Measurements from ENCODE around the gene BSG.
A peak's percentile ranks its signal among the peaks of the same experiment; 100 is the strongest.

The BSG gene

GRCh38 chr19:608155-609003, 36.0 kb downstream of the BSG start:
- Histone ChIP-seq H4K20me1 (ENCODE audit: control insufficient read depth, insufficient read depth, low read depth, low read length) (no peaks in the 10 kb centered on the region), H3K9me2 (replicated peaks; ENCODE audit: control insufficient read depth, low read length) (no peaks in the 10 kb centered on the region), H3K79me2 (ENCODE audit: control insufficient read depth, low read length) (no peaks in the 10 kb centered on the region), H3K4me3 (ENCODE audit: low read length) (no peak overlapping the region), H3K4me2 (ENCODE audit: low read length) (no peak overlapping the region), H3K27me3 (ENCODE audit: control insufficient read depth, low read length) (no peaks in the 10 kb centered on the region), H3F3A (ENCODE audit: control insufficient read depth, insufficient read depth) (no peaks in the 10 kb centered on the region; the same call in 1 of the 2 replicates), H3K27ac (ENCODE audit: low read depth, low read length) (no peak overlapping the region), H3K9me3 (ENCODE audit: control insufficient read depth, insufficient read depth, low read length) (no peaks in the 10 kb centered on the region), H3K4me1 (ENCODE audit: control insufficient read depth, low read length) (peaks cover 14% of the 10 kb centered on the region), H3K36me3 (ENCODE audit: control insufficient read depth, low read length) (no peaks in the 10 kb centered on the region)
- TF ChIP-seq EZH2phosphoT487 (IDR thresholded peaks at IDR 0.05; ENCODE audit: borderline replicate concordance, low read length) (no peak), CTCF (IDR thresholded peaks at IDR 0.05; ENCODE audit: low read depth, low read length, poor library complexity, severe bottlenecking) (no peak)

- no peaks in the 10 kb centered on the region; the same call in 1 of the 2 replicates for H3F3A ChIP-seq (ENCODE audit: control insufficient read depth, insufficient read depth)
- H3K9me3 ChIP-seq (ENCODE audit: control insufficient read depth, insufficient read depth, low read length), result no peaks in the 10 kb centered on the region
- H3K27ac ChIP-seq (ENCODE audit: low read depth, low read length), result no peak overlapping the region
- H3K4me2 ChIP-seq (ENCODE audit: low read length), result no peak overlapping the region
- no peaks in the 10 kb centered on the region for H4K20me1 ChIP-seq (ENCODE audit: control insufficient read depth, insufficient read depth, low read depth, low read length)
- H3K4me3 ChIP-seq (ENCODE audit: low read length), result no peak overlapping the region
- H3K4me1 ChIP-seq (ENCODE audit: control insufficient read depth, low read length), result peaks cover 14% of the 10 kb centered on the region
- no peaks in the 10 kb centered on the region for H3K9me2 ChIP-seq (replicated peaks; ENCODE audit: control insufficient read depth, low read length)
- no peaks in the 10 kb centered on the region for H3K27me3 ChIP-seq (ENCODE audit: control insufficient read depth, low read length)
- TF ChIP-seq EZH2phosphoT487 (IDR thresholded peaks at IDR 0.05; ENCODE audit: borderline replicate concordance, low read length) (no peak), CTCF (IDR thresholded peaks at IDR 0.05; ENCODE audit: low read depth, low read length, poor library complexity, severe bottlenecking) (no peak)
- H3K36me3 ChIP-seq (ENCODE audit: control insufficient read depth, low read length), result no peaks in the 10 kb centered on the region
- no peaks in the 10 kb centered on the region for H3K79me2 ChIP-seq (ENCODE audit: control insufficient read depth, low read length)
These were observed 36.6 kb downstream of the BSG start for GRCh38 chr19:609004-609346.

- no peaks in the 10 kb centered on the region for H3K79me2 ChIP-seq (ENCODE audit: control insufficient read depth, low read length)
- H3K4me3 ChIP-seq (ENCODE audit: low read length), result no peak overlapping the region
- H3K27ac ChIP-seq (ENCODE audit: low read depth, low read length), result no peak overlapping the region
- no peaks in the 10 kb centered on the region for H4K20me1 ChIP-seq (ENCODE audit: control insufficient read depth, insufficient read depth, low read depth, low read length)
- H3K4me1 ChIP-seq (ENCODE audit: control insufficient read depth, low read length), result peaks cover 14% of the 10 kb centered on the region
- H3F3A ChIP-seq (ENCODE audit: control insufficient read depth, insufficient read depth), result no peaks in the 10 kb centered on the region; the same call in 1 of the 2 replicates
- TF ChIP-seq CTCF (IDR thresholded peaks at IDR 0.05; ENCODE audit: low read depth, low read length, poor library complexity, severe bottlenecking) (no peak), EZH2phosphoT487 (IDR thresholded peaks at IDR 0.05; ENCODE audit: borderline replicate concordance, low read length) (no peak)
- no peaks in the 10 kb centered on the region for H3K27me3 ChIP-seq (ENCODE audit: control insufficient read depth, low read length)
- H3K4me2 ChIP-seq (ENCODE audit: low read length), result peak overlapping the region; percentile 30; the same call in 1 of the 2 replicates
- peaks cover 9% of the 10 kb centered on the region for H3K36me3 ChIP-seq (ENCODE audit: control insufficient read depth, low read length)
- H3K9me3 ChIP-seq (ENCODE audit: control insufficient read depth, insufficient read depth, low read length), result no peaks in the 10 kb centered on the region
- H3K9me2 ChIP-seq (replicated peaks; ENCODE audit: control insufficient read depth, low read length), result no peaks in the 10 kb centered on the region
These were observed 37.8 kb downstream of the BSG start for GRCh38 chr19:610071-610800.
